K562 (cell line): Measurements from ENCODE around the gene BCO1. TPM values are rescaled to one million over a fixed set of nuclear protein-coding genes. Genes with fewer than 3 reads are reported as not detected.

Source experiments
- ATAC-seq: fragments of 200-7000 bp; cut with Tn5 transposase; 3 replicates; pipeline ENCODE4 v1.9.1; 2020; ENCODE audit warnings: moderate library complexity
- BruUV-seq: library from RNA; stranded (reverse); fragments of 400-500 nt; replicated peaks from 2 replicates; lab custom pipeline; 2021; lab: Mats Ljungman, UMichigan
- CTCF ChIA-PET: fragments of 300-600 bp; formaldehyde crosslinking; extraction: SDS; loops from one replicate; lab custom pipeline; 2021; ENCODE audit warnings: low intra/inter-chr PET ratio; lab: Yijun Ruan, JAX
- POLR2A ChIA-PET: fragments of 300-600, 350-650 bp; sonication (Branson Sonifier 250); formaldehyde crosslinking; extraction: SDS; loops from one replicate; lab custom pipeline; 2021; ENCODE audit warnings: antibody characterized with exemption, inconsistent platforms; lab: Yijun Ruan, JAX
- DNase-seq, 4 experiments: peaks; one replicate each; pipeline versions ENCODE4 v3.0.0 to v3.0.0-alpha.2; 2011 to 2018; ENCODE audit warnings: low spot score in 3 of 4, mixed read lengths in 3 of 4; ENCODE audit errors: extremely low read depth in 1 of 4
- FAIRE-seq: peaks from 2 replicates; lab custom pipeline; 2011; peaks lifted over from hg19 to GRCh38; lab: Jason Lieb, UNC
- H2AFZ ChIP-seq: 2 replicates; pipeline ENCODE4 v1.6.0; 2011; ENCODE audit warnings: low read depth, low read length, control low read depth, inconsistent platforms
- H3K27ac ChIP-seq: fragments of 200-600 bp; 3 replicates; pipeline ENCODE4 v1.8.0; 2011; ENCODE audit warnings: low read depth, mild to moderate bottlenecking, control low read depth, inconsistent platforms, low read length, moderate library complexity, mixed read lengths; ENCODE audit errors: extremely low read depth
- H3K27me3 ChIP-seq, 2 experiments: fragments of 300-600 bp in 1 of 2; 2 replicates in 1 of 2; 3 replicates in 1 of 2; pipeline versions ENCODE4 v1.6.0 to v1.8.0; 2011; ENCODE audit warnings: inconsistent platforms in 2 of 2, low read length in 2 of 2, mild to moderate bottlenecking in 1 of 2, mixed read lengths in 1 of 2, moderate library complexity in 1 of 2; ENCODE audit not compliant: control insufficient read depth in 2 of 2, insufficient read depth in 2 of 2
- H3K36me3 ChIP-seq: fragments of 300-600 bp; 3 replicates; pipeline ENCODE4 v1.8.0; 2011; ENCODE audit warnings: mild to moderate bottlenecking, low read length, inconsistent platforms; ENCODE audit not compliant: control insufficient read depth, insufficient read depth
- H3K4me1 ChIP-seq, 2 experiments: fragments of 200-600 bp in 1 of 2; replicated peaks in 1 of 2; 2 replicates in 1 of 2; 3 replicates in 1 of 2; pipeline versions ENCODE4 v1.5.1 to v1.8.0; 2011; ENCODE audit warnings: inconsistent platforms in 2 of 2, low read length in 2 of 2, mild to moderate bottlenecking in 1 of 2, mixed read lengths in 1 of 2, moderate library complexity in 1 of 2; ENCODE audit not compliant: control insufficient read depth in 2 of 2, insufficient read depth in 2 of 2
- H3K4me2 ChIP-seq: 2 replicates; pipeline ENCODE4 v1.6.1; 2011; ENCODE audit warnings: low read length, control low read depth, inconsistent platforms, mixed read lengths; ENCODE audit not compliant: insufficient read depth
- H3K4me3 ChIP-seq: fragments of 200-600 bp; sonication (generic), shearing (Covaris generic); 2 replicates; pipeline ENCODE4 v1.5.1; 2016; ENCODE audit warnings: control low read depth, inconsistent platforms
- H3K79me2 ChIP-seq: fragments of 200-600 bp; 3 replicates; pipeline ENCODE4 v1.8.0; 2011; ENCODE audit warnings: low read length, inconsistent platforms; ENCODE audit not compliant: control insufficient read depth, insufficient read depth
- H3K9ac ChIP-seq, 2 experiments: 2 replicates each; pipeline versions ENCODE4 v1.6.0 to v1.6.1; 2011; ENCODE audit warnings: low read depth in 2 of 2, low read length in 2 of 2, control low read depth in 1 of 2, inconsistent platforms in 1 of 2, mild to moderate bottlenecking in 1 of 2, mixed read lengths in 1 of 2; ENCODE audit not compliant: insufficient read depth in 1 of 2
- H3K9me1 ChIP-seq: one replicate; pipeline ENCODE4 v1.6.0; 2011; ENCODE audit warnings: inconsistent platforms, mild to moderate bottlenecking, low read length, moderate library complexity; ENCODE audit not compliant: control insufficient read depth, insufficient read depth
- H3K9me3 ChIP-seq: replicated peaks from 2 replicates; pipeline ENCODE4 v1.5.1; 2011; ENCODE audit warnings: low read depth, low read length, inconsistent platforms; ENCODE audit not compliant: control insufficient read depth, insufficient read depth
- H4K20me1 ChIP-seq: replicated peaks from 2 replicates; pipeline ENCODE4 v1.6.1; 2011; ENCODE audit warnings: low read length, inconsistent platforms, mixed read lengths; ENCODE audit not compliant: control insufficient read depth, insufficient read depth
- MED1 ChIP-seq: sonication (generic); formaldehyde crosslinking; IDR thresholded peaks from 2 replicates; pipeline ENCODE4 v1.8.1; 2023; ENCODE audit warnings: missing genetic modification reagents, borderline replicate concordance
- MYC ChIP-seq, 2 experiments: fragments of 250-450 bp in 1 of 2; sonication (Bioruptor Pico) in 1 of 2; IDR thresholded peaks; 2 replicates each; pipeline versions ENCODE4 v1.5.1 to v1.6.1; 2012 to 2021; ENCODE audit warnings: low read depth in 2 of 2, borderline replicate concordance in 1 of 2, improper control_type of control experiment in 1 of 2, low read length in 1 of 2, mild to moderate bottlenecking in 1 of 2, moderate library complexity in 1 of 2
- RAD21 ChIP-seq, 2 experiments: fragments of 250-450 bp in 1 of 2; fragments of 450-650 bp in 1 of 2; sonication (Bioruptor Pico) in 1 of 2; formaldehyde crosslinking in 1 of 2; IDR thresholded peaks in 1 of 2; conservative IDR thresholded peaks in 1 of 2; 2 replicates each; pipeline versions ENCODE4 v1.4.0 to v1.8.0; 2020 to 2022; ENCODE audit warnings: mild to moderate bottlenecking in 2 of 2, moderate library complexity in 1 of 2
- TOE1 ChIP-seq, 2 experiments: fragments of 450-650 bp in 1 of 2; sonication (generic) in 1 of 2; formaldehyde crosslinking in 1 of 2; IDR thresholded peaks; 2 replicates each; pipeline versions ENCODE4 v1.7.1 to v1.8.0; 2016 to 2022; ENCODE audit warnings: borderline replicate concordance in 2 of 2, mild to moderate bottlenecking in 2 of 2, antibody characterized with exemption in 1 of 2, inconsistent platforms in 1 of 2, low read depth in 1 of 2, missing genetic modification reagents in 1 of 2, moderate library complexity in 1 of 2
- ZNF436 ChIP-seq: fragments of 250-450, 450-650 bp; sonication (Bioruptor Pico); formaldehyde crosslinking; IDR thresholded peaks from 2 replicates; pipeline ENCODE4 v1.7.0; 2020; ENCODE audit warnings: mild to moderate bottlenecking
- WGBS: fragments of 100-300 bp; shearing (Covaris generic); methylation state at CpG from one replicate; pipeline ENCODE4 v1.1.6; 2016; ENCODE audit warnings: low coverage, mixed read lengths; ENCODE audit not compliant: insufficient coverage; ENCODE audit errors: missing lambda C conversion rate; 5-methylcytosine and 5-hydroxymethylcytosine counted together
- in situ Hi-C: fragments of 300-500 bp; cut with MboI; formaldehyde crosslinking; loops from 4 replicates; pipeline ENCODE4 v1.15.0; 2018; ENCODE audit warnings: inconsistent platforms, mixed read lengths
- intact Hi-C: fragments of 100-400 bp; cut with micrococcal nuclease; formaldehyde crosslinking; loops from 2 replicates; pipeline ENCODE4 v1.14.2; 2022
- polyA plus RNA-seq, 8 experiments: library from polyadenylated mRNA; depleted of rRNA in 4 of 8; stranded (reverse) in 5 of 8; unstranded in 3 of 8; fragments of >200 nt; fragmentation: Nextera tagmentation in 2 of 8; fragmentation: Illumina TruSeq in 1 of 8; extraction: Ambion mirVana in 2 of 8; extraction: Trizol in 1 of 8; gene quantifications; 2 replicates each; pipeline versions ENCODE4 v1.2.1 to v1.2.3, GENCODE V29; 2011 to 2014; ENCODE audit warnings: inconsistent platforms in 1 of 8, missing spikeins in 1 of 8
- total RNA-seq, 7 experiments: library from RNA; depleted of rRNA in 6 of 7; stranded (reverse); fragments of >200 nt in 6 of 7; fragmentation: Illumina TruSeq in 2 of 7; extraction: Trizol in 2 of 7; gene quantifications; 2 replicates each; pipeline versions ENCODE4 v1.2.1 to v1.2.3, GENCODE V29; 2011 to 2021; ENCODE audit warnings: low replicate concordance in 1 of 7
- TF ChIP-seq, protein P1 (sequence below): fragments of 250-450 bp; sonication (Bioruptor Pico); IDR thresholded peaks from 2 replicates; pipeline ENCODE4 v1.4.0; 2020; ENCODE audit warnings: mild to moderate bottlenecking
- TF ChIP-seq, protein P2 (sequence below): fragments of 150-350 bp; IDR thresholded peaks from 2 replicates; pipeline ENCODE4 v1.6.1; 2014; ENCODE audit warnings: low read depth, mild to moderate bottlenecking, low read length, borderline replicate concordance
- TF ChIP-seq, protein P3 (sequence below): sonication (generic); formaldehyde crosslinking; IDR thresholded peaks from 2 replicates; pipeline ENCODE4 v1.8.1; 2022; ENCODE audit warnings: missing genetic modification reagents
- TF ChIP-seq, protein P4 (sequence below): IDR thresholded peaks from 2 replicates; pipeline ENCODE4 v1.6.1; 2016; ENCODE audit warnings: missing genetic modification characterization, missing compliant biosample characterization

Gene BCO1
- total and polyA plus RNA-seq, 9 of the 15 experiments (the other 6 are each of a cell fraction or from before 2014, with no cell fraction given), result not detected

DNA sequence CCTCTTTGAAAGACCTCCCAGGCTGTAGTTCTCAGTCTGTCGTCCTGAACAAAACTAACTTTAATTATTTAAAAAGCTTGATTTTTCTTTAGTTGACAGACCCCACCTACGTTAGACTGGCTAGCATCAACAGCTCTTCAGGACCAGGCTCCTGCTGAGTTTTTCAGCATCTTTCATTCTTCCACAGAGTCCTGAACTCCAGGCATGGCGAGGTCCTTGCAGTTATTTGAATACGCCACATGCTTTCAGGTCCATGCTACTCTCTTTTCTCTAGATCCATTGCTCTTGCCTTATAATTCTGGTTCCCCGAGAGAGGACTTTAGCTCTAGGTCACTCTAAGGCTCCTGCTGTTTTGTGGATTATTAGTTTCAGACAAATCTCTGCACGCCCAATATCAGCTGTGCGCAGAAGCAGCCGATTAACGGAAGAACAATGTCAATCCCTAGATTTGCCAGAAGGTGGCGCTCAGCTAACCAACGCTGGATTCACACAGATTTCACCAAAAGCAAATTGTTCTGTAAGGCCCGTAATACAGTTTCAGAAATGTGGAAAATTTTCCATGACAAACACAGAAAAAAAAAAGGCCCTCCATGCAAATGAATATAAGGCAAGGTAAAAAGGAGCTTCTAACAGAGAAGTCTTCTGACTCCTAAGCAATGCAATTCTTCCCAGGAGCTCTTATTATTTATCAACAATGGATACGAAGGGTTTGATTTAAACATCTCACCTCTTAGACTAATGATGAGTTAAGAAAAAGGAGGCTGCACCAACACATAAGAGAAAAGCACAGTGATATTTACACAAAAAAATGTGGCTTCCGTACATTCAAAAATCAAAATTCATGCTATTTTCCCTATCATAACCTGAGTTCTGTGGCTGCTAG lies 33.5 kb upstream of the BCO1 start:
- ATAC-seq (peak; percentile 82), FAIRE-seq (peak; percentile 97), DNase-seq (peak; percentile 52 to 65 (median 58))
- BruUV-seq, result no TSS peak
- Histone ChIP-seq H3K79me2 (no peaks in the 10 kb centered on the region), H3K4me1 (no peaks in the 10 kb centered on the region; a peak in 1 of 5 replicates), H4K20me1 (peaks cover 3% of the 10 kb centered on the region; the same call in 1 of the 2 replicates), H3K27ac (no peak overlapping the region), H3K9ac (no peak overlapping the region), H3K4me2 (no peak overlapping the region), H3K4me3 (no peak overlapping the region), H3K9me3 (no peaks in the 10 kb centered on the region), H3K36me3 (no peaks in the 10 kb centered on the region), H3K9me1 (no peaks in the 10 kb centered on the region), H3K27me3 (peaks cover 28 to 49% of the 10 kb centered on the region in 2 experiments; a peak in 4 of 5 replicates), H2AFZ (no peak overlapping the region)
- ChIA-PET POLR2A (interaction anchor here (0.5 to 1.3 kb wide), 5 partner anchors 9 to 234 kb away, joined by 3 to 8 read pairs (median 3); no protein-coding TSS in a partner anchor), CTCF (no interaction called here)
- intact Hi-C loops, result loop anchor here (5.0 to 10.0 kb wide), 3 partner anchors 280 to 532 kb away; no protein-coding TSS in a partner anchor
- in situ Hi-C loops, result no loop called here
- WGBS, result 5% methylated on average over 13 of the region's 14 CpGs
- TF ChIP-seq MYC (IDR thresholded peaks at IDR 0.05; ENCODE audit: low read depth, low read length) (no peak), MYC (CRISPR knock-in tag; IDR thresholded peaks at IDR 0.05; ENCODE audit: borderline replicate concordance, low read depth) (no peak), TOE1 (IDR thresholded peaks at IDR 0.05; ENCODE audit: borderline replicate concordance) (no peak), TOE1 (CRISPR knock-in tag; IDR thresholded peaks at IDR 0.05; ENCODE audit: borderline replicate concordance, low read depth) (no peak), RAD21 (CRISPR knock-in tag; conservative IDR thresholded peaks at IDR 0.05 in 1 of 2, IDR thresholded peaks at IDR 0.05 in 1 of 2) (peak; percentile 50 to 63), ZNF436 (CRISPR knock-in tag) (no peak), MED1 (no peak)
- TF ChIP-seq, protein P1, sequence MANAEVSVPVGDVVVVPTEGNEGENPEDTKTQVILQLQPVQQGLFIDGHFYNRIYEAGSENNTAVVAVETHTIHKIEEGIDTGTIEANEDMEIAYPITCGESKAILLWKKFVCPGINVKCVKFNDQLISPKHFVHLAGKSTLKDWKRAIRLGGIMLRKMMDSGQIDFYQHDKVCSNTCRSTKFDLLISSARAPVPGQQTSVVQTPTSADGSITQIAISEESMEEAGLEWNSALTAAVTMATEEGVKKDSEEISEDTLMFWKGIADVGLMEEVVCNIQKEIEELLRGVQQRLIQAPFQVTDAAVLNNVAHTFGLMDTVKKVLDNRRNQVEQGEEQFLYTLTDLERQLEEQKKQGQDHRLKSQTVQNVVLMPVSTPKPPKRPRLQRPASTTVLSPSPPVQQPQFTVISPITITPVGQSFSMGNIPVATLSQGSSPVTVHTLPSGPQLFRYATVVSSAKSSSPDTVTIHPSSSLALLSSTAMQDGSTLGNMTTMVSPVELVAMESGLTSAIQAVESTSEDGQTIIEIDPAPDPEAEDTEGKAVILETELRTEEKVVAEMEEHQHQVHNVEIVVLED (CRISPR knock-in tag), result no peak
- TF ChIP-seq, protein P2, sequence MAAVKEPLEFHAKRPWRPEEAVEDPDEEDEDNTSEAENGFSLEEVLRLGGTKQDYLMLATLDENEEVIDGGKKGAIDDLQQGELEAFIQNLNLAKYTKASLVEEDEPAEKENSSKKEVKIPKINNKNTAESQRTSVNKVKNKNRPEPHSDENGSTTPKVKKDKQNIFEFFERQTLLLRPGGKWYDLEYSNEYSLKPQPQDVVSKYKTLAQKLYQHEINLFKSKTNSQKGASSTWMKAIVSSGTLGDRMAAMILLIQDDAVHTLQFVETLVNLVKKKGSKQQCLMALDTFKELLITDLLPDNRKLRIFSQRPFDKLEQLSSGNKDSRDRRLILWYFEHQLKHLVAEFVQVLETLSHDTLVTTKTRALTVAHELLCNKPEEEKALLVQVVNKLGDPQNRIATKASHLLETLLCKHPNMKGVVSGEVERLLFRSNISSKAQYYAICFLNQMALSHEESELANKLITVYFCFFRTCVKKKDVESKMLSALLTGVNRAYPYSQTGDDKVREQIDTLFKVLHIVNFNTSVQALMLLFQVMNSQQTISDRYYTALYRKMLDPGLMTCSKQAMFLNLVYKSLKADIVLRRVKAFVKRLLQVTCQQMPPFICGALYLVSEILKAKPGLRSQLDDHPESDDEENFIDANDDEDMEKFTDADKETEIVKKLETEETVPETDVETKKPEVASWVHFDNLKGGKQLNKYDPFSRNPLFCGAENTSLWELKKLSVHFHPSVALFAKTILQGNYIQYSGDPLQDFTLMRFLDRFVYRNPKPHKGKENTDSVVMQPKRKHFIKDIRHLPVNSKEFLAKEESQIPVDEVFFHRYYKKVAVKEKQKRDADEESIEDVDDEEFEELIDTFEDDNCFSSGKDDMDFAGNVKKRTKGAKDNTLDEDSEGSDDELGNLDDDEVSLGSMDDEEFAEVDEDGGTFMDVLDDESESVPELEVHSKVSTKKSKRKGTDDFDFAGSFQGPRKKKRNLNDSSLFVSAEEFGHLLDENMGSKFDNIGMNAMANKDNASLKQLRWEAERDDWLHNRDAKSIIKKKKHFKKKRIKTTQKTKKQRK, result no peak
- TF ChIP-seq, protein P3, sequence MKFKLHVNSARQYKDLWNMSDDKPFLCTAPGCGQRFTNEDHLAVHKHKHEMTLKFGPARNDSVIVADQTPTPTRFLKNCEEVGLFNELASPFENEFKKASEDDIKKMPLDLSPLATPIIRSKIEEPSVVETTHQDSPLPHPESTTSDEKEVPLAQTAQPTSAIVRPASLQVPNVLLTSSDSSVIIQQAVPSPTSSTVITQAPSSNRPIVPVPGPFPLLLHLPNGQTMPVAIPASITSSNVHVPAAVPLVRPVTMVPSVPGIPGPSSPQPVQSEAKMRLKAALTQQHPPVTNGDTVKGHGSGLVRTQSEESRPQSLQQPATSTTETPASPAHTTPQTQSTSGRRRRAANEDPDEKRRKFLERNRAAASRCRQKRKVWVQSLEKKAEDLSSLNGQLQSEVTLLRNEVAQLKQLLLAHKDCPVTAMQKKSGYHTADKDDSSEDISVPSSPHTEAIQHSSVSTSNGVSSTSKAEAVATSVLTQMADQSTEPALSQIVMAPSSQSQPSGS (CRISPR knock-in tag), result no peak
- TF ChIP-seq, protein P4, sequence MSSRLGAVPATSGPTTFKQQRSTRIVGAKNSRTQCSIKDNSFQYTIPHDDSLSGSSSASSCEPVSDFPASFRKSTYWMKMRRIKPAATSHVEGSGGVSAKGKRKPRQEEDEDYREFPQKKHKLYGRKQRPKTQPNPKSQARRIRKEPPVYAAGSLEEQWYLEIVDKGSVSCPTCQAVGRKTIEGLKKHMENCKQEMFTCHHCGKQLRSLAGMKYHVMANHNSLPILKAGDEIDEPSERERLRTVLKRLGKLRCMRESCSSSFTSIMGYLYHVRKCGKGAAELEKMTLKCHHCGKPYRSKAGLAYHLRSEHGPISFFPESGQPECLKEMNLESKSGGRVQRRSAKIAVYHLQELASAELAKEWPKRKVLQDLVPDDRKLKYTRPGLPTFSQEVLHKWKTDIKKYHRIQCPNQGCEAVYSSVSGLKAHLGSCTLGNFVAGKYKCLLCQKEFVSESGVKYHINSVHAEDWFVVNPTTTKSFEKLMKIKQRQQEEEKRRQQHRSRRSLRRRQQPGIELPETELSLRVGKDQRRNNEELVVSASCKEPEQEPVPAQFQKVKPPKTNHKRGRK (tag), result 0 out of 2 replicates have a peak, but pooled peaks have one; percentile 50
